GM19452 (cell line): ENCODE results near the gene FCRL5.
A peak's percentile ranks its signal among the peaks of the same experiment; 100 is the strongest.

Experiments
- ATAC-seq: cut with Tn5 transposase; IDR thresholded peaks from one replicate; pipeline ENCODE4 v1.9.1; 2021; ENCODE audit not compliant: unreplicated experiment

The FCRL5 gene

GRCh38 chr1:157532569-157532968 is 19.7 kb downstream of the FCRL5 start:
- ATAC-seq = no peak

- ATAC-seq = peak; percentile 70
Measured at GRCh38 chr1:157523774-157524493, 28.4 kb downstream of the FCRL5 start.

- ATAC-seq = no peak
Measured at GRCh38 chr1:157521056-157521455, 31.3 kb downstream of the FCRL5 start.

DNA sequence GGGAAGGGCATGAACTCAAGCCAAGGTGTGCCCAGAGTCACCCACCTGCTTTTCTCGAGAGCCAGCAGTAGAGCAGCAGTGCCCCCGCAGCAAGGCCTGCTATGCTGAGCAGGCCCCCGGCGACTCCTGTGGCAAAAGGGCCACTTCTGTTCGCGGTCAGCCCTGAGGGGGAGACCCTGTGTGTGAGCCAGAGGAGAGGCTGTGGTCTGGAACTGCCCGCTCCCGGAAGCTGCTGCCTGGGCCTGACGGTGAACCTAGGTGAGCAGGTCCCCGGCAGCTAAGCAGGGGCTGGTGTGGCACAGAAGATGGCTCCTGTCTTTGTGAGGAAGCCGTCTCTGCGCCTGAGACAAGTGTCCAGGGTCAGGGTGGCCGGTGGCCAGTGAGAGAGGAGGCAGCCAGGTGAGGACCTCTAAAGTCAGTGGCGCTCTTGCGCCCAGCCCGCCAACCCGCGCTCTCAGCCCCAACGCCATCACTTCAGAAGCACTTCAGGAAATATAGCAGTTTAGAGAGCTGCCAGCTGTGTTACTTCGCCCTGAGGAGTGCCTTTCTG is 31.9 kb downstream of the FCRL5 start:
- no peak for ATAC-seq

DNA sequence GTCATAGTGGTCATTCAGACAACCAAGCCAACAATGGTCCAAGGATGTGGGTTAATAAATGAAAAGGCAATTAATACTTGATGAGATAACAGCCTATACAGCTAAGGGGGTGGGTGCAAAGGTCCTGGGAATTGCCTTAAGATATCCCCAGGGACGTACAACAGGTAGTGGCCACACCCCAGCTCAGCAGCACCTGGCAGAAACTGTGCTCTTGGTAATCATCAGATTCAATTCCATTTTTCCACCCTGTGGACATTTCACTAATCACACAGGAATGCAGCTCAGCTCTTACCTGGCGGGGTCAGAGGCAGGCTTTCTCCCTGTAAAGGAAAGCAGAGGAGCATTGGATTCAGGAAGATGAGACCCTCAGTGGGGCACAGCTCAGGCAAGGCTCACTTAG is 32.9 kb downstream of the FCRL5 start:
- ATAC-seq = no peak

DNA sequence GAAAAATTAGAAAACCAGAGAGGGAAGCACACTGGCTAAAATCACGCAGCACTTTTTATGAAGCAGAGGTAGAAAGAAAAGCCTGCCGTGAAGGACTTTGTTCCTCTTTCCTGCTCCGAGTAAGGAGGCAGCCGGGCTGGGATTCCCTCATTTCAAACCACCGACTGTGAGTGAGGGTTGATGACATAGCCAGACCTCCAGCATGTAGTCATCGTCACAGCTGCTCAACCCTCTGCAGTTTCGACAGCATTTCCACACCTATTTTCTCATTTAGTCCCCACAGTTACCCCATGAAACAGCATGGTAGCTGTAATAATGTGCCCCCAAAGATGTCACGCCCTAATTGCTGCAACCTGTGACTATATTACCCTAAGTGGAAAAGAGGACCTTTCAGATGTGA is 35.3 kb downstream of the FCRL5 start:
- no peak for ATAC-seq

GRCh38 chr1:157515709-157516108 is 36.6 kb downstream of the FCRL5 start:
- no peak for ATAC-seq

DNA sequence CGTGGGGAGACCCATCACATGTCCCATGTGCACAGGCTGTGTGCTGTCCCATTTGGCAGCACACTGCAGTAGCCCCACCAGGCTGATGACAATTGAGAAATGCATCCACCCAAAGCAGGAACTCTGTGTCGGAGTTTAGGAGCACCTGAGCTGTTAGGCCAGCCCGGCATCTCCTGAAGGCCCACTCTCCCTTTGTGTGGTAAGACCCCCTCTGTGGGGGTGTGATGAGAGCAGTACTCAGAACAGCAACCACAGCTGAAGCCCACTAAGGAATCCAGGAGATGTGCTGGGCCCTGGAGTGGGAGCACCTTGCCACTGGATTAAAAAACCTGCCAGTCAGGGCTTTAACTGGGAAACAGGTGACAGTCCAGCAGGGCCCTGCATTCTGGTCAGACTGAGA is 37.2 kb downstream of the FCRL5 start:
- ATAC-seq = no peak

- ATAC-seq = peak; percentile 70
Measured at GRCh38 chr1:157512036-157512969, 40.0 kb downstream of the FCRL5 start.

- no peak for ATAC-seq
Measured at GRCh38 chr1:157509546-157510232, 42.6 kb downstream of the FCRL5 start.

DNA sequence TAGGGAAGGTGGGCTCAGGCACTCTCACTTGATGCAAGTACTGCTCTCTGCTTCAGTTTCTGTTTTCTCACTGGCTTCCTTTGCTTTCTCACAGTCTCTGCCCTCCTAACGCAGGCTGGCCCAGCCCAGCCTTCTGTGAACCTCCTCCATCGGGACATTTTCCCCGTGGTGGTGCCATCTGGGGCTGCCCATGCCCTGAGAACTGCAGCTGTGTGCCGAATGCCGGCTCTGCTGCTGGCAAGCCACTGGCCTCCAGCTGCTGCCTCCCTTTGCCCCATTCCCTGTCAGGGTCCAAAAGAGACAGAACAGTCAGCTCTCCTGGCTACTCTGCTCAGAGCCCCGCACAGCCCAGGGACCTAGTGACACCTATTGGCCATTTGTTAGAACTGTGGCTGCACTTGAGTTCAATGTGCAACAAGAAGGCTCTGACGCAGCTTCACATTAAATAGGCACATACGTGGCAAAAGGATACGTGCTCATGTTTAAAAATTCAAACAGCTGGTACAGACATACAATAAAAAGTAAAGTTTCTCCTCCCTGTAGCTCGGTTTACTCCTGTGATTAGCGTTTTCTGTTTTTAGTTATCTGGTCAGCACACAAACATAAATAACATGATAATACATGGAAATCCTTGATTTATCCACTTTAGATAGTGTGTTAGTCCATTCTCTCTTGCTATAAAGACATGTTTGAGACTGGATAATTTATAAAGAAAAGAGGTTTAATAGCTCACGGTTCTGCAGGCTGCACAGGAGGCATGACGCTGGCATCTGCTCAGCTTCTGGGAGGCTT is 46.6 kb downstream of the FCRL5 start:
- ATAC-seq = peak; percentile 94

GRCh38 chr1:157504646-157505045 is 47.7 kb downstream of the FCRL5 start:
- no peak for ATAC-seq

- no peak for ATAC-seq
Measured at GRCh38 chr1:157499521-157499920, 52.8 kb downstream of the FCRL5 start.

GRCh38 chr1:157498736-157499090 is 53.6 kb downstream of the FCRL5 start:
- no peak for ATAC-seq

- no peak for ATAC-seq
Measured at GRCh38 chr1:157497987-157498735, 54.2 kb downstream of the FCRL5 start.

DNA sequence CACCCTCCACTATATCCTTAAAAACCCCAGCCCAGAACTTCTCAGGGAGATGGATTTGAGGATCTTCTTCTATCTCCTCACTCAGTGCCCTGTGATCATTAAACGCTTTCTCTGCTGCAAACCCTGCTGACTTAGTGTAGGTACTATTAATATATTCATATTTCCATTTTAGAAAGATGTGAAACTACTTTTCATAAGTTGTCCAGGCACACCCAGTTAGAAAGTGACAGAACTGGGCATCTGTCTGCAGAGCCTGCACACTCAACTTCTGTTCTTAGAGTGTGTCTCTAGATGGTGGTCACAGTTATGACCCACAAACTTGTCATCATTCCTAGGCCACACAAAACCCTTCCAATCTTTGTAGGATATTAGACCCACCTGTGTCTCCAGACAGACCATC is 55.0 kb downstream of the FCRL5 start:
- no peak for ATAC-seq

DNA sequence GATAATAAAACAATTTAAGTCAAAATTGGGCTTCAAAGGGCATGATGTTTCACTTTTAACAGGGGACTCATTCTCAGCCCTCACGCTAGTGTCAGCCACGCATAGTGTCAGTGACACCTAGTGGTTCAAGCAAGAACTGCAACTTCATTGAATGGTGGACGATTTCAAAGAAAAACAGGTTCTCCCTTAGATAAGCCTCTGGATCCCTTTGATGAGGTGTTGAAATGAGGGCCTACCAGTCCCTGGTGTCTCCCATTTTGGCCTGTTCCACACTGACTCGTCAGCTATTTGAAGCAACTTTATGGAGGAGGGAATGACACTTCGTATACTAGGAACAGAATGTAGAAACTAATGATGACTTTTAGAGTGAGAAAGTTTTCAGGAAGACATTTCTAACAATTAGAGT is 56.2 kb downstream of the FCRL5 start:
- ATAC-seq = no peak

DNA sequence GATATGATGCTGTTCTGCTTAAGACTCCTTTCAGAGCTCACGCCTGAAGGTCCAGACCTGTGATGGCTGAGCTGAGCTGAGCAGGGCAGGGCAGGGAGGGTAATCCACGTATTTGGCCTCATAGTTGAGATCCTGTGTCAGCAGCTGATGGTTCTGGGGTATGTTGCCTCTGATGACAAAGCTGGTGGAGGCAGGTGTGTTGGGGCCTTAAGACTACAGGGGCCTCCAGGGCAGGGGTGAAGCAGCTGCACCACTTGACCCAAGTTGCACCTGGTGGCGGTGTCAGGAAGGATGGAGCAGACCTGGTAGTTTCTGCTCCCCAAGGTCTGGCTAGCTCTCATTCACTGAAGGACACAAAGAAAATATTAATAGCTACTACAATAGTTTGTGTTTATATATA is 57.0 kb downstream of the FCRL5 start:
- ATAC-seq = no peak

GRCh38 chr1:157494093-157494492 is 58.2 kb downstream of the FCRL5 start:
- ATAC-seq = no peak
